ENCODE data around the gene RPS8. TPM values are rescaled to one million over a fixed set of nuclear protein-coding genes. Genes with fewer than 3 reads are reported as not detected.

Gene RPS8
- total and polyA plus RNA-seq, 2 of the 8 experiments (the other 6 are each of a cell fraction or from before 2014, with no cell fraction given), result 2,261 to 2,407 TPM

- no peak for TF ChIP-seq CHD7 (IDR thresholded peaks at IDR 0.05; ENCODE audit: insufficient replicate concordance, low read length)
- no peak for TF ChIP-seq CHD1 (IDR thresholded peaks at IDR 0.05; ENCODE audit: low read depth, low read length)
- no peak for TF ChIP-seq HDAC2 (IDR thresholded peaks at IDR 0.05; ENCODE audit: borderline replicate concordance in 1 of 2, low read depth in 2 of 2, low read length in 2 of 2)
- TF ChIP-seq BRCA1 (IDR thresholded peaks at IDR 0.05; ENCODE audit: low read depth, low read length), result no peak
- TF ChIP-seq BACH1 (IDR thresholded peaks at IDR 0.05; ENCODE audit: low read length), result no peak
- TF ChIP-seq PHF8 (conservative IDR thresholded peaks at IDR 0.05; ENCODE audit: low read depth, low read length), result no peak
- no peak for TF ChIP-seq CHD2 (IDR thresholded peaks at IDR 0.05; ENCODE audit: low read length)
- no peak for TF ChIP-seq SIRT6 (IDR thresholded peaks at IDR 0.05; ENCODE audit: low read length)
- no peak for TF ChIP-seq EGR1 (IDR thresholded peaks at IDR 0.05; ENCODE audit: borderline replicate concordance, low read depth, low read length)
- TF ChIP-seq CTCF (IDR thresholded peaks at IDR 0.05; ENCODE audit: control extremely low read depth in 1 of 3, insufficient read depth in 1 of 3, low read depth in 1 of 3, low read length in 3 of 3), result no peak
Measured at GRCh38 chr1:44733365-44733764, 42.0 kb upstream of the RPS8 start (continued).
